ENCODE data around the gene DAP. TPM values are rescaled to one million over a fixed set of nuclear protein-coding genes. Genes with fewer than 3 reads are reported as not detected.

DAP gene
- total and polyA plus RNA-seq, 4 donors = 36.6 to 122 (median 101) TPM

- WGBS = 69% methylated on average over 3 of the region's 3 CpGs
- Histone ChIP-seq H3K4me1 (ENCODE audit: control insufficient read depth in 4 of 4, insufficient read depth in 4 of 4, low read length in 3 of 4) (no peaks in the 10 kb centered on the region), H3K27me3 (ENCODE audit: control insufficient read depth in 4 of 4, insufficient read depth in 4 of 4, low read length in 3 of 4) (no peaks in the 10 kb centered on the region), H3K4me3 (ENCODE audit: low read depth in 1 of 3, low read length in 3 of 3) (no peak overlapping the region), H3K9me3 (ENCODE audit: control insufficient read depth in 4 of 4, low read length in 3 of 4) (no peaks in the 10 kb centered on the region), H3K36me3 (ENCODE audit: control insufficient read depth in 4 of 4, insufficient read depth in 3 of 4, low read depth in 1 of 4, low read length in 3 of 4) (no peaks in the 10 kb centered on the region), H3K27ac (ENCODE audit: low read depth in 1 of 2, low read length in 2 of 2) (no peak overlapping the region), H3K9ac (ENCODE audit: low read depth in 1 of 2, low read length in 2 of 2) (no peak overlapping the region)
- TF ChIP-seq REST (IDR thresholded peaks at IDR 0.05) (no peak), FOXA2 (IDR thresholded peaks at IDR 0.05) (no peak), EGR1 (IDR thresholded peaks at IDR 0.05; ENCODE audit: low read depth in 2 of 2) (no peak), JUND (IDR thresholded peaks at IDR 0.05) (no peak), ATF3 (IDR thresholded peaks at IDR 0.05) (no peak), TAF1 (conservative IDR thresholded peaks at IDR 0.05) (no peak), GABPA (IDR thresholded peaks at IDR 0.05 in 1 of 2, conservative IDR thresholded peaks at IDR 0.05 in 1 of 2) (no peak), CTCF (IDR thresholded peaks at IDR 0.05; ENCODE audit: low read depth, low read length, missing input control) (no peak), RXRA (IDR thresholded peaks at IDR 0.05) (no peak), YY1 (IDR thresholded peaks at IDR 0.05) (no peak), NR2F2 (IDR thresholded peaks at IDR 0.05) (no peak), HNF4G (IDR thresholded peaks at IDR 0.05) (no peak), SP1 (IDR thresholded peaks at IDR 0.05) (no peak), FOXA1 (IDR thresholded peaks at IDR 0.05) (no peak), ZBTB33 (IDR thresholded peaks at IDR 0.05) (no peak), MAX (IDR thresholded peaks at IDR 0.05) (no peak), RAD21 (IDR thresholded peaks at IDR 0.05) (no peak), HNF4A (conservative IDR thresholded peaks at IDR 0.05) (no peak)
- no peak for DNase-seq (ENCODE audit: low spot score)
Observed at GRCh38 chr5:10789021-10789420, 28.0 kb upstream of the DAP start.
